Loucy (cell line): ENCODE results near the gene CHN2.

Experiments
- CTCF ChIP-seq: fragments of 200-600 bp; sonication (generic); conservative IDR thresholded peaks from 2 replicates; pipeline ENCODE4 v1.5.1; 2014; ENCODE audit warnings: mild to moderate bottlenecking, antibody characterized with exemption, low read length
- EZH2phosphoT487 ChIP-seq: fragments of 200-600 bp; IDR thresholded peaks from 2 replicates; pipeline ENCODE4 v1.6.1; 2018; ENCODE audit warnings: antibody characterized with exemption, mild to moderate bottlenecking, moderate library complexity, borderline replicate concordance

GRCh38 chr7:29469281-29469680, 274.7 kb downstream of the CHN2 start:
- no peak for TF ChIP-seq CTCF
- no peak for TF ChIP-seq EZH2phosphoT487
